GM18498 (cell line): ENCODE measurements around the gene CETP.
"Not testable (repeated sequence)": the region's sequence is repeated elsewhere in the genome, so short reads cannot be mapped to it uniquely, and the experiment has no call there.

Experiments used
- ATAC-seq: cut with Tn5 transposase; IDR thresholded peaks from one replicate; pipeline ENCODE4 v1.9.1; 2021; ENCODE audit warnings: mild to moderate bottlenecking, moderate library complexity; ENCODE audit not compliant: unreplicated experiment

Gene CETP

DNA sequence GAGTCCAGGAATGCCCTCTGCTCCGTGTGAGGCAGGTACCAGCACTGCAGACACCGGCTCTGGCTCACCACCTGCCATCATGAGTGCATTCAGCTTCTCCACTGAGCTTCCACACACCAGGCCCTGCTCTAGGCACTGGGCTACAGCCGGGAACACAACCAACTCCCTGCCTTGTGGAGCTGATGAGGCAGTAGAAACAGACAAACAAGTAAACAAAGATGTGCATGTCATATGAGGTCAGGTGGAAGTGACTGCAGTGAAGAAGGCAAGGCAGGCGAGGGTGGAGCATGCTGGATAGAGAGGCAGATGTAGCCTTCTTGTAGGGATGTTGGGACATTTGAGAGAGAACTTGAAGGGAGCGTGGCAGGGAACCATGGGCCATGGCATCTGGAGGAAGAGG lies 32.6 kb downstream of the CETP start:
- no peak for ATAC-seq

DNA sequence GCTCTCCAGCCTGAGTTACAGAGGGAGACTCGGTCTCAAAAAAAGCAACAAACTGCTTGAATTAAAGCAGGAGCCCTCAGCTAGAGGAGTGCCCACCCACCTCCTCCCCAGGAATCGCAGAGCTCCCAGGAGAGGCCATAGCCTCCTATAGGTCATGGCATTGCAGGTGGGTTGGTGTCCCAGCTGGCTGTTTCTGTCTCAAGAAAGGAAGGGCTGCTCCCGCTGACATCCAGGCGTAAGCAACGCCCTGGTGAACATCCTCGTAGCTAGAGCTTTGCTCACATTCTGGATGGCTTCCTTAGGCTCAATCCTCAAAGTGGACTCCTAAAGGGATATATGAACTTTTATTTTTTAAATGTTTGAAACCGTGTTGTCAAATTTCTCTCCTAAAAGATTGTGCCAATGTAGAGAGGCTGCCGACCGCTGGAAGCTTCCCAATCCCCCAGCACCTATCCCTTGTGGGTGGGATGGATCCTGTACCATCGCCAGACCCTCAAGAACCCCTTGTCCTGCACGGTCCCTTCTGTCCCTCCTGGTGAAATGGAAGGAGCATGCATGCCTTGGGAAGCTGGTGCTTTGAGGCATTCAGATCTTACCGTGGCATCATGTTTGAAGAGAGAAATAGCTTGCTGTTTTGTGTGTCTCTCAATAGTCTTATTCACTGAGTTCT lies 33.5 kb downstream of the CETP start:
- no peak for ATAC-seq

DNA sequence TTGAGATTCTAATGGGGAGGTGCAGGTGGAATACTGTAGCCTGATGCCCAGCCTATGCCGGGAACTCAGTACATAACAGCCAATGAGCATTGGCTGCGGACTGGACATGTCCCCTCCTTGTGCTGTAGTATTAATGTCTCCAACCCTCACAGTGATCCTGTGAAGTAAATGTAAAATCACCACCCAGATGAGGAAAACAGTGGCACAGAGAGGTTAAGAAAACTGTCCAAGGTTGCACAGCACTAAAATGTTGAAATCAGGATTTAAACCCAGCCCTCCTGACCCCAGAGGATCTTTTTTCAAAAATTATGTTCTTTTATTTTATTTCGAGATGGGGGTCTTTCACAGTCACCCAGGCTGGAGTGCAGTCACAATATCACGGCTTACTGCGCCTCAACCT lies 35.5 kb downstream of the CETP start:
- no peak for ATAC-seq

GRCh38 chr16:56997931-56998330 lies 36.2 kb downstream of the CETP start:
- no peak for ATAC-seq

- ATAC-seq = no peak
These were observed 36.6 kb downstream of the CETP start for GRCh38 chr16:56998352-56998751.

- no peak for ATAC-seq
These were observed 37.1 kb downstream of the CETP start for GRCh38 chr16:56998861-56999260.

DNA sequence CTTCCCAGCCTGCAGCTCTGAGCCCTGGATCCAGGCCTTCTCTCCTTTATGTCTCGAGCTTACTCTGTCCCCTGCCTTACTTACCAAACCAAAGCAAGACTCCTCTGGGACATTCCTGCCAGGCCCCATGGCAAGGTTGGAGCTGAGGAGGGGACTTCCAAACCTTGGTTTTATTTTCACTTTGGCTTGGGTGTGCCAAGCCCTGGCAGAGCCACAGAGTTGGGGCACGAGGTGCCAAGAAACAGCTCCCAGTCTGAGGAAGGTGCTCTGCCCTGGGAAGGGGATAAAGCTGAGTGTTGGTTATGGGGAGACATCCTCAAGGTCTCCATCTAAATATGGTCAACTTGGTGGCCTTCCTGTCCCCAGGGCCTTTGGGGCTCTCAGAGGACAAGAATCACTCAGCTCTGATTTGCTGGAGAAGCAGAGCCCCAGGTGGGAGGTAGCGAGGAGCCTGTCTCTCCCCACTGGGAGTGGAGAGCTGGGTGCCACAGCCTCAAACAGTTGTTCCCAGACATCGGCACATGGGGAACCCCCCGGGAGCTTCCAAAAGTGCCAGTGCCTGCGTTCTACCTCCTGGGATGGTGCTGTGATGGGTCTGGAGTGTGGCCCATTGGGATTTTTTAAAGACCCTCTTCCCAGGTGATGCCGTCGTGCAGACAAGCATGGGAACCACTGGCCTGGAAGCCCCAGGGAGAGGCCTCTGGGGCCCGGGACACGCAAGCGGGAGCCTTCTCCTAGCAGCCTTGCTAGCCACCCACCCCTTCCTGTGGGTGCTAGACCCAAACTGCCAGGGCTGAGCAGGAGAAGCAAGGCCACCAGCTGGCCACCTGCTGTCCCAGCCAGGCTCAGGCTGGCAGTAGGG lies 37.9 kb downstream of the CETP start:
- ATAC-seq = peak; percentile 11

GRCh38 chr16:57000271-57001025 lies 38.7 kb downstream of the CETP start:
- peak; percentile 44 for ATAC-seq

DNA sequence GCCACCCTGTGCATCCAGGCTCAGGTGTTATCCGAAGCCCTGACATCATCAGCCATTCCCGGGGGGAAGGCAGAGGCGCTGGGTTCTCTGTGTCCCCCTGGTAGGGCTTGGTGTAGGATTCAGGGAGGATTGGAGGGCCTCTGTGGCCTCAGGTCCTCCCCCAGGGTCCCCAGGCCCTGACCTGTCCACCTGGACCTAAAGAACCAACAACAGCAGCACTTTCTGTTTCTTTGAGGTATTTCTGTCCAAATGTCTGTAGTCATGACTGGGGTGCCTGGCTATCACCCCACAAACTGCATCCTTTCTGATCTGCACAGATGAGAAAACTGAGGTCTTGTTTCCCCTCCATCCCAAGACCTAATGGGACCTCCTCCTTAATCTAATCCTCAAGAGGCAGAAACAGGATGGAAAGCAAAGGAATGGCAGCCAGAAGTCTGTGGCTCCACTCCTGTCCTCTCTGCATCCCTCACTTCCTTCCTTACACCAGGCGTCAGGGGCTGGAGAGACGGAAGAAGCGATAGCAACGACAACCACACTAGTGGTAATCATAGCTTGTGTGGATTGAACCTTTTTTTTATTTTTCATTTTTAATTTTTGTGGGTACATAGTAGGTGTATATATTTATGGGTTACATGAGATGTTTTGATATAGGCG lies 39.4 kb downstream of the CETP start:
- ATAC-seq = no peak

DNA sequence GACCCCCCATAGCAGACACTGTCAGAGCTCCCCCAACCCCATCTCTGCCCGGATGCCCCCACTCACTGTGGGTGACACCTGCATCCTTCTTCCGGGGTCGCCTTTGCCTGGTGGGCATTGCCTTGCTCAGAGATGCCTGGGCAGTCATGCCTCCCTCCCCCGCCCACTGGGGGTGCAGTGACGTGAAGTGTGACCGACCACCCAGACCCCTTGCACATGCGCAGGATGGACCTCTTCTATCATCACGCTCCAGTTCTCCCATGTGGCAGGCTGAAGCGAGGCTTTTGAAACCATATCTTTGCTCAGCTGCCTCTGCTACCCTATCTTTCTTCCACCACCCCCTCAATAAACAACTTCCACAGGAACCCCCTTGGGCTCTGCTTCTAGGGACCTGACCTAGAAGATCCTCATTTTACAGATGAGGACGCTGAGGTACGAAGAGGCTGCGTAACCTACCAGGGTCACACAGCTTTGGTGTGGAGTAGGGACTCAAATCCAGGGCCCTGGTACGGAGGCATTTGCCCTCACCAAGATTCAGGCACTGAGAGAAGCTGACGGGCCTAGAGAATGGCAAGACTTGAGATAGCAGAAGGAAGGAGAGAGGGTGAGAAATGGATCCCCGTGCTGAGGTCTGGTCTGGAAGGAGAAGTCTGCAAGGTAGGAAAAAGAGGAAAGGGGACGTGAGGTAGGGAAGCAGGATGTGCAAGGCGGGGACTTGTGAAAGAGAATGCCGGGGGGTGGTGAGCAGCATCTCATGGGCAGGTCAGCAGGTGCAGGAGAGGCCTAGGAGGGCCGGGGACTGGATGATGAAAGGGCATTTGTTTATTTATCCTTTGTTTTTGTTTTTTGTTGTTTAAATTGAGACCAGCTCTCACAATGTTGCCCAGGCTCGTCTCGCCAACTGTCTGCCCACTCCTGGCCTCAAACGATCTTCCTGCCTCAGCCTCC lies 42.0 kb downstream of the CETP start:
- ATAC-seq = no peak

GRCh38 chr16:57004387-57005250 lies 42.9 kb downstream of the CETP start:
- no peak for ATAC-seq

- not testable (repeated sequence) for ATAC-seq
These were observed 43.8 kb downstream of the CETP start for GRCh38 chr16:57005597-57005996.

DNA sequence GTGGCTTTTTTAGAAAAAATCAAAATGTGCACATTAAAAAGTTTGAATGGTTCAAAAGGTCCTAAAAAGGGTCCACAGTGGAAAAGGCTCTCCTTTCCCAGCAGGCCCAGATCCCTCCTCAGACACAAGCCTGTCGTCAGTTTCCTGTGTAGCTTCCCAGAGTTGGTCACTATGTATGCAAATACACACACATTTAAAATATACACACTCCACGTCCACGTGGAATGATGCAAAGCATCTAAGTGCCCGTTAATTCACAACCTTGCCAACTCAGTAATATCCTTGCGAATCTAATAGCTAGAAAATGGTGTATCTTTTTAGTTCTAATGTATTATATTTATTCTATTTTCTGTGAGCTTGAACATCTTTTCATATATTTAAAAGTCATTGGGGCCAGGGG lies 45.3 kb downstream of the CETP start:
- ATAC-seq = no peak

DNA sequence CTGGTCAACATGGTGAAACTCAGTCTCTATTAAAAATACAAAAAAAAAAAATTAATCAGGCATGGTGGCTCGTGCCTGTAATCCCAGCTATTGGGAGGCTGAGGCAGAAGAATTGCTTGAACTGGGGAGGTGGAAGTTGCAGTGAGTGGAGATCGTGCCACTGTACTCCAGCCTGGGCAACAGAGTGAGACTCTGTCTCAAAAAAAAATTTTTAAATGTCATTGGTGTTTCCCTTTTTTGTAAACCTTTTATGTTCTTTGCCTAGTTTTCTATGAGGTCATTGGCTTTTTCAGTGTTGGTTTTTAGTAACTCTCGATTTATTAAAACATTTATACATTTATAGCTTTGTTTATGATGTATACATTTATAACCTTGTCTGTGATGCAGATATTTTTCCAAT lies 45.8 kb downstream of the CETP start:
- no peak for ATAC-seq

DNA sequence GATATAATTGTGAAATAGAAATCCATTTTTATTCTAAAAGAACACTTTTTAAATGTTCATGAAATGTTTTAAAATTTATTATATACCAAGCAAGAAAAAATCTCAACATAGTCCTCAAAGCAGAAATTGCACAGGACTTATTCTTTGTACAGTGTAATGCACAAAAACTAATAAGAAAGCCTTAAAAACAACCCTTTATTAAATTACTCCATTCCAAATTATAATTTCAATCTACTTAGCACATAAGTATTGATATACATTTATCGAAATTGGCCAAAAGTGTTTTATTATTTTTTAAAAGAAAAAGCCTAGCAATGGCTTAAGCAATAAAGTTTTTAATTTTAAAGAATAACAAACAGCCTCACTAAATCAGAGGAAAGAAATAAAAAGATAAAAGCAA lies 46.7 kb downstream of the CETP start:
- no peak for ATAC-seq

DNA sequence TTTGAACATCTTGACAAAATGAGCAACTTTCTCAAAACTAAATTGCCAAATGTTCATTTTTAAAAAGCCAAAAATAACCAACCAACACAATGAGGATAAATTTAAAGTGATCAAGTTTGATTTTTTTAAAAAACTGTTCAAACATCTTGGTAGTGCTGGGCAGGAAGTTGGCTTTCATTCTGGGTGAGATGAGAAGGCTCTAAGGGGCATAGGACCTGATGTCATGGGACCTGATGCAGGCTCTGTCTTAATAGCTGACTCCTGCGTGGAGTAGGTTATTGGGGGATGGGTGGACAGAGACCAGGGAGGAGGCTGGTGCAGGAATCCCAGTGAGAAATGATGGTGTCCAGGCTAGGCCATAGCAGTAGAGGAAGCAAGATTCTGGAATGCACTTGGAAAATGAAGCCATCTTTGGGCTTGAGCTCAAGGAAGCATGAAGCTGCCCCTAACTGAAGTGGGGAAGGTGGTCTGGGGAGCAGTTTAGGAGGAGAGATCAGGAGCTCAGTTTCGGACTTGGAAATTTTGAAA lies 48.0 kb downstream of the CETP start:
- no peak for ATAC-seq

DNA sequence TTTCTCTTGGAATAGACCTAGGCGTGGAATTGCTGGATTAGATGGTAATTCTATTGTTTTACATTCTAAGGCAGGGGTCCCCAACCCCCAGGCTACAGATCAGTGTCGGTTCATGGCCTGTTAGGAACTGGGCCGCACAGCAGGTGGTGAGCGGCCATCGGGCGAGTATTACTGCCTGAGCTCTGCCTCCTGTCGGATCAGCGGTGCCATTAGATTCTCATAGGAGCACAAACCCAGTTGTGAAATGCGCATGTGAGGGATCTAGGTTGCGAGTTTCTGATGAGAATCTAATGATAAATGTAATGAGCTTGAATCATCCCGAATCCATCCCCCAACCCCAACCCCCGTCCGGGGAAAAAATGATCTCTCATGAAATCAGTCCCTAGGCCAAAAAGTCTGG lies 50.6 kb downstream of the CETP start:
- ATAC-seq = no peak

GRCh38 chr16:57013229-57013628 lies 51.5 kb downstream of the CETP start:
- ATAC-seq = no peak

DNA sequence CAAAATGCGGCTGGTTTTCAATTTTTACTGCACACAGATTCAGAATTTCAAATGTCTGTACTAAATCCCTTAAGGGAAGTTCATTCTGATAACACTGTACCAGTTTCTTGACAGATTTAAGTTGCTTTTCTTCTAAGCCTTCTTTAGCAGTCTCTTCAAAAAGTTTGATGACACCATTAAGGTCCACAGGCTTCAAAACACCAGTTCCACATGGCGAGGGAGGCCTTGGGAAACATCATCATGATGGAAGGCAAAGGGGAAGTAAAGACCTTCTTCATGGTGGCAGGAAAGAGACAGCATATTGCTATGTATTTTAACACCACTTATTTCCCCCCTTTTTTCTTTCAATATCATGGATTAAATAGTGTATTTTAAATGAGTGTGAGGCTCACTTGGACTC lies 52.2 kb downstream of the CETP start:
- ATAC-seq = no peak
